Measurements from ENCODE around the gene ERO1A.

Gene ERO1A

DNA sequence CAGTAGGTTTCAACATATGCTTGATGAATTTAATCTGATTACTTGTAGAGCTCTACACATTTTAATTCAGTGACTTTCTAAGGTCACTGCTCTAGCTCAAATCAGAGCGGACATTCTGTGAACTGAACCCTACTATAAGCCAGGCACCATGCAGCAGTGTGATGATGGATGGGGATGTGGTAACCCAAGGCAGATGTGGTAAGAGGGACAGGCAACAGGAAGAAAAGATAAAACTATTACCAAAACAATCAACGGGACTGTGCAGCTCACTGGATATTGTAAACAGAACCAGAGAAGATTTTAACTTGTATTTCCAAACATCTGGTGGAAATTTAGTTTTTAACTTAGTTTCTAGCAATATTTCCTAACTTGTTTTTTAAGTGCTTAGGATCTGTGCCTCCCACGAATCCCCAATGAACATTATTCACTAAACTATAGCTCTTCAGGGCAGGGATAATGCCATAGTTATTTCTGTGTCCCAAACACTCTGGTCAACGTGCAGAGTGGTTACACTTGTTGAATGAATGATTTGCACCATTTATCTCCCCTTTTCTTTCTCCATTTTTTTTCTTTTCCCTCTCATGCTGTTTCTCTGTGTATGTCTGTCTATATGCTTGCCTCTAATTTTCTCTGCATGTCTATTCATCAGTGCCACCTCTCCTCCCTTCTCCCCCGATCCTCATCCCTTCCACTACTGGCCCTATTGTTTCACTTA, 3.0 kb downstream of the ERO1A start:
- TF ChIP-seq, protein P1, sequence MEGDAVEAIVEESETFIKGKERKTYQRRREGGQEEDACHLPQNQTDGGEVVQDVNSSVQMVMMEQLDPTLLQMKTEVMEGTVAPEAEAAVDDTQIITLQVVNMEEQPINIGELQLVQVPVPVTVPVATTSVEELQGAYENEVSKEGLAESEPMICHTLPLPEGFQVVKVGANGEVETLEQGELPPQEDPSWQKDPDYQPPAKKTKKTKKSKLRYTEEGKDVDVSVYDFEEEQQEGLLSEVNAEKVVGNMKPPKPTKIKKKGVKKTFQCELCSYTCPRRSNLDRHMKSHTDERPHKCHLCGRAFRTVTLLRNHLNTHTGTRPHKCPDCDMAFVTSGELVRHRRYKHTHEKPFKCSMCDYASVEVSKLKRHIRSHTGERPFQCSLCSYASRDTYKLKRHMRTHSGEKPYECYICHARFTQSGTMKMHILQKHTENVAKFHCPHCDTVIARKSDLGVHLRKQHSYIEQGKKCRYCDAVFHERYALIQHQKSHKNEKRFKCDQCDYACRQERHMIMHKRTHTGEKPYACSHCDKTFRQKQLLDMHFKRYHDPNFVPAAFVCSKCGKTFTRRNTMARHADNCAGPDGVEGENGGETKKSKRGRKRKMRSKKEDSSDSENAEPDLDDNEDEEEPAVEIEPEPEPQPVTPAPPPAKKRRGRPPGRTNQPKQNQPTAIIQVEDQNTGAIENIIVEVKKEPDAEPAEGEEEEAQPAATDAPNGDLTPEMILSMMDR (IDR thresholded peaks at IDR 0.05) = no peak

DNA sequence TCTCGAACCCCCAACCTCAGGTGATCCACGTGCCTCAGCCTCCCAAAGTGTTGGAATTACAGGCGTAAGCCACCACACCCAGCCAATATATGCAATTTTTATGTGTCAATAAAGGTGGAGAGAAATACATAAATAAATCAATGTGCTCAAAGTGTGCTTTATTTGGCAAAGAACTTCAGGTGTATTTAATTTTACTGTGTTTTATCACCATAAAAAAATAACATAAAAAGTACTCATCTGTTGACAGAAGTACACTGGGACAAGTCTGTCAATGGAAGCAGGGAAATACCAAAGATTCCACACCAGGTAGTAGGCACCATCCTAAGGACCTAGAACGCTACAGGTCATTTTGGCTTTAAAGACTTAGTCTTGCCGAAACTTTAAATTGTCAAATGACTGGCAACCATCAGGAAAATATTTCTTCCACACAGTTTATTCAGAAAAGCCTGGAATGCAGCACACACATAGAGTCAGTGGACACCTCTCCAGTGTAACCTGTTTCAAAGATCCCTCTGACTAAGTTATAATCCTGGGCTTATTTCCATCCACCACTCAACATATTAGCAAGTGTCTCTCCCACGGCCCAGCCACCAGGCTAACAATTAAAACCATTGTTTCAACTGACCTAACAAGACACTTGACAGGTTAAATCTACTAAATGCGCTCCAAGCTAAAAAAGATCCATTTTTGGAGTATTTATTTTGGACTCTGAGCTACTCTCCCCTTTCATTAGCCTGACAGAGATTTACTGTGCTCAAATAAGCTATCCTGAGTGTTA, 4.2 kb downstream of the ERO1A start:
- TF ChIP-seq, protein P1 (IDR thresholded peaks at IDR 0.05) = no peak

DNA sequence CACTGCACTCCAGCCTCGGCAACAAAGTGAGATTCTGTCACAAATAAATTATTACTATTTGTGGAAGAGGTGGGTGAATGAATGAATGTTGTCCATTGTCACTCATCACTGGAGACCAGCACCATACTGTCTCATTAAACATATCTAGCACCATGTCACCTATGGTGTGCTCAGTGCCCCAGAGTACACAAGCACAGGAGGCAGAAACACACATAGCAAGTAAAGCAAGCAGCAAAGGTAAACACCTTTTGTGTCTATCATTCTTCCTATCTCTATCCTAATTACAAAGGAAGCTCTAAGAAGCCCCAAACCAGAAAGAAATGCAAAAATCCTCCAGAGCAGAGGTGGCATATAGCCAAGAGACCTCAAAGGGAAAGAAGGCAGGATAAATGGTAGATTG, 9.2 kb downstream of the ERO1A start:
- TF ChIP-seq, protein P1 (IDR thresholded peaks at IDR 0.05) = no peak

DNA sequence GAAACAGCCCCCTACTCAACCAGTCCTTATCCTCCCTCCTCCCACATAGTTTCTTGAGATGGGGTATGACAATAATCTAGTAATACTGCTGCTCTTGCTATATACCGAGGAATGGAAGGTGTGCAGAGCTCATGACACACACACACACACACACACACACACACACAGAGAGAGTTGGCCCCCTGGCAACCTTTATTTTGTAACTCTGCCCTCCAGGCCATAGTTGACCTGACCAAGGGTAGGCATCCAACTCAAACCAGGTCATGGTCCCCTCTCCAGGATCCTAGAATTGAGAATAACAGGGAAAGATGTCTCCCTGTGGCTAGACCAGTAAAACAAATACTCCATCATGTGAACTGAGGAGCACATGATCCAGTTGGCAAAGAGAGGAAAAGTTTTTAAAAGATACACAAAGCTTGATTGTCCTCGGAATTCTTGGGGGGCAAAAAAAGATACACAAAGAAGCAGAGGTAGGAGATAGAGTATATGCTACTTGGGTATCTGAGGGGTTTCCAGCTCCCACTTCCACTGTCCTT, 11.3 kb downstream of the ERO1A start:
- TF ChIP-seq, protein P1 (IDR thresholded peaks at IDR 0.05) = no peak

DNA sequence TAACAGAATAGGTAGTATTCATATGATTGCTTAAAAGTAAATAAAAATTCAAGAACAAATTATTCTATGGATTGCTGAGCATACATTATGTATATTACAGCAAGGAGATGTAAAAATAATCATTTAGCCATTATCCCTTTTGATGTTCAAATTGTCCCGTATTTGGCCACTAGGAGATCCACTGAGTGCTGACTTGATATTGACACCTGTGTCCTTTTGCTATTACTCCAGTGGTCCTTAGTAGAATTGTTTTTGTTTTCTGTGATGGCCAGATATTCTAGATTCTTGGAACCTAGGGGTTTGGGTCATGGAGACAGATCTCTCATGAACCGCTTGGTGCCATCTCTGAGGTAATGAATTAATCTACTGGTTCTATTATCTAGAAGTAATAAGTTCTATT, 16.8 kb downstream of the ERO1A start:
- TF ChIP-seq, protein P1 (IDR thresholded peaks at IDR 0.05) = peak; percentile 16; the same call in 1 of the 2 replicates

DNA sequence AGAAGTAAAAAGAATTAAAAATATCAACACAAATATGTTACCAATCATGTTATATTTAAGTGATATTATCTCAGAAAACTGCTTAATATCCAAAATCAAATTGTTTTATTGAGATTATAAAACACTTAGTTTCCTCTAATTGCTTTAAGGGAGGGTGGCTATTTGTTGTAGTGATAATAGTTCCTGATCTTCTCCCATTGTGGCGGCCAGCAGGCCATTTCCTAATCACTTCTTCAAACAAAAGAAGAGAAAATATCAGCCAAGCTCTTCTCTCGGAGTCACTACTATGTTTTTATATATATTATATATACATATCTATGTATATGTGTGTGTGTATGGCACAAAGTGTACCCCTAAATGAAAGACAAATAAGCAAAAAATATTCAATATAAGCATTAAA, 31.5 kb downstream of the ERO1A start:
- TF ChIP-seq, protein P1 (IDR thresholded peaks at IDR 0.05) = no peak

DNA sequence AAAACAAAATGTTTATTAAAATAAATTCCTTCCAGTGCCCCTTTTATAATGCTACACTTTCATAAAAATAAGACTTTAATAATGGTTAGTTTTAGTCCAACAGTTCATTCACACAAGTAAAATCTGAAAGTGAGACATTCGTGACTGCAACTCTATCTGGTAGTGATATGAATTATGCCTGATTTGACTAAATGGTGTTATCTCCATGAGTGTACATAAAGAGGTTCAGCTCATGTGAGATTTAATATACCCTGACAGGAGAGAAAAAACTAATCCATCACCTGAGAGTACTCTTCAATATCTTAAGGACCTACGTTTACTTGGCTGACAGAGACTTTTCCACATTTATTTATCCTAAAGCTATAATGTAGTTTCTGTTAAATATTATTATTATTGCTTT, 34.0 kb downstream of the ERO1A start:
- TF ChIP-seq, protein P1 (IDR thresholded peaks at IDR 0.05) = no peak

Measured in LNCAP (cell line).